GM21367 (cell line): Measurements from ENCODE around the gene CERKL.

Experiments
- ATAC-seq: cut with Tn5 transposase; IDR thresholded peaks from one replicate; pipeline ENCODE4 v1.9.1; 2021; ENCODE audit not compliant: unreplicated experiment

Gene CERKL

GRCh38 chr2:181578829-181579228 lies 78.1 kb downstream of the CERKL start:
- ATAC-seq, result no peak

GRCh38 chr2:181576431-181576830 lies 80.5 kb downstream of the CERKL start:
- ATAC-seq, result no peak

GRCh38 chr2:181575650-181576025 lies 81.3 kb downstream of the CERKL start:
- ATAC-seq, result no peak

GRCh38 chr2:181575024-181575649 lies 81.8 kb downstream of the CERKL start:
- ATAC-seq, result no peak

GRCh38 chr2:181574321-181574720 lies 82.6 kb downstream of the CERKL start:
- no peak for ATAC-seq

- ATAC-seq, result no peak
These were observed 83.7 kb downstream of the CERKL start for GRCh38 chr2:181573140-181573736.

- ATAC-seq, result no peak
These were observed 85.9 kb downstream of the CERKL start for GRCh38 chr2:181570833-181571661.

- ATAC-seq, result no peak
These were observed 86.8 kb downstream of the CERKL start for GRCh38 chr2:181570059-181570458.

GRCh38 chr2:181566334-181567032 lies 90.4 kb downstream of the CERKL start:
- no peak for ATAC-seq

GRCh38 chr2:181563101-181563692 lies 93.7 kb downstream of the CERKL start:
- no peak for ATAC-seq

- ATAC-seq, result no peak
These were observed 98.5 kb downstream of the CERKL start for GRCh38 chr2:181558371-181558770.

GRCh38 chr2:181554061-181554830 lies 102.7 kb downstream of the CERKL start:
- no peak for ATAC-seq

GRCh38 chr2:181553244-181553643 lies 103.7 kb downstream of the CERKL start:
- ATAC-seq, result no peak

GRCh38 chr2:181552808-181553207 lies 104.1 kb downstream of the CERKL start:
- ATAC-seq, result no peak

GRCh38 chr2:181546086-181546485 lies 110.8 kb downstream of the CERKL start:
- ATAC-seq, result no peak

GRCh38 chr2:181542170-181542569 lies 114.7 kb downstream of the CERKL start:
- no peak for ATAC-seq

GRCh38 chr2:181540421-181540820 lies 116.5 kb downstream of the CERKL start:
- ATAC-seq, result no peak

- no peak for ATAC-seq
These were observed 120.2 kb downstream of the CERKL start for GRCh38 chr2:181536730-181537129.

GRCh38 chr2:181528441-181528840 lies 128.5 kb downstream of the CERKL start:
- no peak for ATAC-seq

- ATAC-seq, result no peak
These were observed 129.8 kb downstream of the CERKL start for GRCh38 chr2:181527058-181527457.
